ENCODE measurements around the gene RIOK2.
"Not testable (repeated sequence)": the region's sequence is repeated elsewhere in the genome, so short reads cannot be mapped to it uniquely, and the experiment has no call there.

Gene RIOK2

GRCh38 chr5:97167435-97167834 lies 15.6 kb downstream of the RIOK2 start:
- DNase-seq (ENCODE audit: low read depth in 2 of 2), result no peak

- DNase-seq (ENCODE audit: low read depth in 2 of 2), result no peak
Observed at GRCh38 chr5:97165726-97166125, 17.3 kb downstream of the RIOK2 start.

DNA sequence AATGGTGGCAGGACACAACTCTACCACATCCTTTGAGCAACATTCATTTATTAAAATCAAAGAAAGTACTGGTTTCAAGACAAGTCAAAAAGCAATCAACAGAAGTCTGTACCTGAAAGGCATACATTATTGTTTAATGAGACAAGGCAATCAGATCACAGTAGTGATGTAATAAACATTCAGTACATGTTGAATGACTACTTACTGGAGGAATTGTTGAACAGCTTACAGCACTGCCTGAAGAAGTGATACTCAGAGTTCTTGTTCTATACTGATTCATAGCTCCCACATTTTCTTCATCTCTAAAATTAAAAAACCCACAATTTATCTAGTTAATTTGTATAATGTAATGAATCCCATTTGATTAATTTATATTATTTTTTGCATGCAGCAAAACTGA lies 18.2 kb downstream of the RIOK2 start:
- no peak for DNase-seq (ENCODE audit: low read depth in 2 of 2)

GRCh38 chr5:97163790-97164285 lies 19.2 kb downstream of the RIOK2 start:
- no peak for DNase-seq (ENCODE audit: low read depth in 2 of 2)

GRCh38 chr5:97163360-97163764 lies 19.7 kb downstream of the RIOK2 start:
- no peak for DNase-seq (ENCODE audit: low read depth in 2 of 2)

- DNase-seq (ENCODE audit: low read depth in 2 of 2), result no peak
Observed at GRCh38 chr5:97162045-97162444, 21.0 kb downstream of the RIOK2 start.

DNA sequence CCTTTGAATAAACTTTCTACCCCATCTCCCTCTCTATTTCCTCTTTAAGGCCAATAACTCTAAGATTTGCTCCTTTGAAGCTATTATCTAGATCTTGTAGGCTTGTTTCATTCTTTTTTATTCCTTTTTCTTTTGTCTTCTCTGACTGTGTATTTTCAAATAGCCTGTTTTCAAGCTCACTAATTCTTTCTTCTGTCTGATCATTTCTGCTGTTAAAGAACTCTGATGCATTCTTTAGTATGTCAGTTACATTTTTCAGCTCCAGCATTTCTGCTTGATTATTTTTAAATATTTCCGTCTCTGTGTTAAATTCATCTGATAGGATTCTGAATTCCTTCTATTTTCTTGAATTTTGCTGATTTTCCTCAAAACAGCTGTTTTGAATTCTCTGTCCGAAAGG lies 25.4 kb downstream of the RIOK2 start:
- no peak for DNase-seq (ENCODE audit: low read depth in 2 of 2)

GRCh38 chr5:97151370-97151769 lies 31.7 kb downstream of the RIOK2 start:
- DNase-seq (ENCODE audit: low read depth in 2 of 2), result no peak

- no peak for DNase-seq (ENCODE audit: low read depth in 2 of 2)
Observed at GRCh38 chr5:97150401-97150800, 32.6 kb downstream of the RIOK2 start.

DNA sequence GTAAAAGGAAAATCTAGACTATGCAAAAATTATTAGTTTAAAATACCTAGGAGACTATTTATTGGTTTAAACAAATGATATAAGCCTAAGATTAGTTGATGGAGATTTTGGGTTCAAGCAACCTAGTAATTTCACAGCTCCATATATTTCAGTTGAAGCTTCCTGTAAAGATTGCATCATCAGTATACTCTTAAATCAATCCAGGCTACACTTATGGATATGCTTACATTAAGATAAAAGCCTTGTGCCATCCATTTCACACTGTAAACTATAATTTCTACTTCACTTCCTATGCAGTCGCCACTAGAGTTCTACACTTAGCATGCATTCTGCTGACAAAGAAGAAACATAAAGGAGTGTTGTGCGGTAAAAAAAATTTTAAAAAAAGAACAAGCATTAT lies 33.3 kb downstream of the RIOK2 start:
- no peak for DNase-seq (ENCODE audit: low read depth in 2 of 2)

GRCh38 chr5:97148288-97148687 lies 34.8 kb downstream of the RIOK2 start:
- no peak for DNase-seq (ENCODE audit: low read depth in 2 of 2)

- no peak for DNase-seq (ENCODE audit: low read depth in 2 of 2)
Observed at GRCh38 chr5:97143704-97144103, 39.3 kb downstream of the RIOK2 start.

DNA sequence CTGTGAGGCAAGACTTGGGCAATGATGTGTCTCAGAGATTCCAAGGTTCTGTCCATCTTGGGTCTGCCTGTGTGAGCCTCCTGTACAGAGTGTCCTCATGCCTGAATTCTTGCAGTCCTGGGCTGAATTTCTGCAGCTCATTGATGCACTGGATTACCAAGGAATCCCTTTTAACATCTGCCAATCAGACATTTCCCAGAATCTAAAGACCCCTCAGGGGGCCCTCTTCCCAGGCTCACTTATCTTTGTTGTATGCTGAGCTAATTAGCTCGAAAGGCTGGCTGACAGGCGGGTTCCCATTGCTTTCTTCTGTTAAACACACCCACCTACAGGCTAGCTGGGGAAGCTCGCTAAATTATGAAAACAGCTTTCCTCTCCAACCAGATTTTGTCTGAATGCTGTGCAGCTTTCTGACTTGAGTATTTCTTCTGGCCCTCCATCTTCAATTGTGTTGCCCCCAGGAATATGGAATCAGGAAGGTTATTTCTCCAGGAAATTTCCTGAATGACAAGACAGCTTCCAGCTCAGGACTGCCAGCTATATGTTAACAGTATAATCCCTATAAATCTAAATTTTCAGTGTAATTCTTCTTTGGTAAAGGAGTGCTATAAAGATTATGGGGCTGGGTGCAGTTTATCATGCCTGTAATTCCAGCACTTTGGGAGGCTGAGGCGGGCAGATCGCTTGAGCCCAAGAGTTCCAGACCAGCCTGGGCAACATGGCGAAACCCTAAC lies 40.4 kb downstream of the RIOK2 start, which contains the start of gene LIX1:
TSS of gene LIX1 (minus strand) at position 91 of the 734 bp plus-strand sequence. CDS start at position 56, 35 bp downstream.
- DNase-seq (ENCODE audit: low read depth in 2 of 2), result no peak

- DNase-seq (ENCODE audit: low read depth in 2 of 2), result no peak
Observed at GRCh38 chr5:97141539-97141938, 41.5 kb downstream of the RIOK2 start.

GRCh38 chr5:97141031-97141430 lies 42.0 kb downstream of the RIOK2 start:
- no peak for DNase-seq (ENCODE audit: low read depth in 2 of 2)

GRCh38 chr5:97140250-97140649 lies 42.8 kb downstream of the RIOK2 start:
- DNase-seq (ENCODE audit: low read depth in 2 of 2), result not testable (repeated sequence)

DNA sequence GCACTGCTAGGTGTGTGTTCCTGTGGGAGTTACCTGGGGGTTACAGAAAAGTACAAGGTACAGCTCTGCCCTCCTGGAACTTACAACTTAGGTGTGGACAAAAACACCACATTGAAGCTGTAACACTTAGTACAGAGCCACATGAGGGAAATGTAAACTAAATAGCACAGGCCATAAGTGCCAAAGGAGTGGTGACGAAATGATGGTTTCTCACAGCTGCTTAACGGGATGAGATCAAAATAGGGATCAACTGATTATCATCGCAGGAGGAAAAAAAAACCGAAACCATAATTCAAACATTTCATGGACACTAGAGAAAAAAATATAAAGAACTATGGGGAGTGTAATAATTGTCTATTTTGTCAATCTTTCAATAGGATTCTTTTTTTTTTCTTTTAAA lies 46.6 kb downstream of the RIOK2 start:
- no peak for DNase-seq (ENCODE audit: low read depth in 2 of 2)

GRCh38 chr5:97135868-97136267 lies 47.2 kb downstream of the RIOK2 start:
- peak in 1 of 2 donors; percentile 5 for DNase-seq (ENCODE audit: low read depth in 2 of 2)

- no peak for DNase-seq (ENCODE audit: low read depth in 2 of 2)
Observed at GRCh38 chr5:97134634-97135033, 48.4 kb downstream of the RIOK2 start.

DNA sequence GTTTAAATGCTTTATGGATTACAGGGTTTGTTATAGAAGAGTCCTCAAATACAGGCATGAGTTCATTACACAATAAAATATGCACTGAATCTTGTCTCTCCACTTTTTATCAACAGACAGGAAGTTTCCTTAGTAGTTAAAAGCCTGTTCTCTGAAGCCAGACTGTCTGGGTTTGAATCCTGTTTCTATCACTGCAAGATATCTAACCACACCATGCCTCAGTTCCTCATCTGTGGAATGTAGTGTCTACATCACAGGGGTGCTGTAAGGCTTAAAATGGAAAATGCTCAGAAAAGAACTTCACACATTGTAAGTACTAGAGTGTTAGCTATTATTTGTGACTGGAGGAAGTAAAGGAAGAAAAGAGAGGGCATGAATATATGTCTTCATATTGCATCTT lies 49.9 kb downstream of the RIOK2 start:
- DNase-seq (ENCODE audit: low read depth in 2 of 2), result no peak

DNA sequence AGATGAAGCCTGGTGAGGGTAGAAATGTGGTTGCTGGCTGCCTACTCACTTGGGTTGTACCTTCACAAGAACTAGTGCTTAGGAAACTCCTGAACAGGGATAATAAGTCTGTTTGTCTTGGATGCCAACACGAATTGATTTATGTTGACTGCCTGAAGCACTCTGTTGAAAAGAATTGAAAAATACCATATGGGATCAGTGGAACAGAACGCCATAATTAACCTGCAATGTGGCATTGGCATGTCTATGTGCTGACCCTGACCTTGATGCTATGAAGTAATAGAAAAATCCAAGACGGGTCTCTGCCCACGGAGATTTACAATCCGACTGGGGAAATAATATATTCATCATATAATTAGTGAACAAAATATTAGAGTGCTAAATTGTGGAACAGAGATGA lies 51.1 kb downstream of the RIOK2 start:
- no peak for DNase-seq (ENCODE audit: low read depth in 2 of 2)

- no peak for DNase-seq (ENCODE audit: low read depth in 2 of 2)
Observed at GRCh38 chr5:97131139-97131710, 51.8 kb downstream of the RIOK2 start.

DNA sequence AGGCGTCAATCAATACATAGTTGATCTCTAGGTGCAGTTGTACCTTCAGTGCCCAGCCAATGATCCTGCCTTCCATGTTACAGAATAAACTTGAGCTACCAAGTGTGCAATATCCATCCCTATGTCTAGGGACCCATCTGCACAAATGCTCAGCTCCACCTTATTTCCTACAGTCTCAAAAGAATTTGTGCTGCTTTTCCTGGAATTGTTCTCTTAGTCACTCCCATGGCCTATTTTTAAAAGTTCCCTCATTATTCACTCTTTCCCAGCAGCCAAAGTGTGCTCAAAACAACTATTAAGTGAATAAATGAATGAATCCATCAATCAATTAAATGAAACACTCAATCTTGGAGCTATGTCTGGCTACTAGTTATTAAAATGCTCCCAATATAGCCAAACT lies 55.3 kb downstream of the RIOK2 start:
- no peak for DNase-seq (ENCODE audit: low read depth in 2 of 2)
